ENCODE measurements around the gene TMPRSS13.

TMPRSS13 gene

DNA sequence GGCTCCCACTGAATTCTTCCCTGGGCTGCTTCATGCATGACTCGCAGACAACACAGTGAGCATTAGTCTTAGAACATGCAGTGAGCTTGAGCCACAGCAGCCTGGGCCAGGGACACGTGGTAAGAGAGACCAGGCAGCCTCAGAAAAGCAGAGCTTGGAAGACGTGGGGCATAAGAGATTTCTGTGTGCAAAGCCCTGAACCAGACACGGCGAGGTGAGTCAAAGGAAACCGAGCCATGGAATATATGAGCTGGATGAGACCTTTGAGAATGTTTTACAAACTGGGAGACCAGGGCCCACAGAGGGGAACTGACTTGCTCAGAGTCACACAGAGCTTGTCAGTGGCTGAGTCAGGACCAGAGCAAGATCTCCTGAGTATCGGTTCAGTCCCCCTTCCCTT lies 44.2 kb downstream of the TMPRSS13 start:
- no peak for DNase-seq

DNA sequence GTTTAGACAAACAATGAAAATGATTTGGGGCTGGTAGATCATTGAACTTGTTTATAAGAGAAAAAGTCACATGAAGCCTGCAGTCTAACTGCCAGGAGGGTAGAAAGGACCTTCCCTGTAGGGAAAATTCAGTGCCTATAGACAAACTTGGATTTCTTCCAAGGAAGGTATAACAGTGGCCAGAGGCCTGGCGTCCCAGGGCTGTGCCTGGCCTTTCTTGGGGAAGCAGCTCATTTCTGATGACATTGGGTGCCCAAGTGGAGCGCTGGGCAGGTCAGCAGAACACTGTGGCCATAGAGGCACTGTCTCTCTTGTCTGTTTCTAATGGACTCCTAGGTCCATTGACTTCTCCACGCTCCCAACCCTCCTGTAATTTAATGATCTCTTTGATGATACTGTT lies 46.1 kb downstream of the TMPRSS13 start:
- no peak for DNase-seq

DNA sequence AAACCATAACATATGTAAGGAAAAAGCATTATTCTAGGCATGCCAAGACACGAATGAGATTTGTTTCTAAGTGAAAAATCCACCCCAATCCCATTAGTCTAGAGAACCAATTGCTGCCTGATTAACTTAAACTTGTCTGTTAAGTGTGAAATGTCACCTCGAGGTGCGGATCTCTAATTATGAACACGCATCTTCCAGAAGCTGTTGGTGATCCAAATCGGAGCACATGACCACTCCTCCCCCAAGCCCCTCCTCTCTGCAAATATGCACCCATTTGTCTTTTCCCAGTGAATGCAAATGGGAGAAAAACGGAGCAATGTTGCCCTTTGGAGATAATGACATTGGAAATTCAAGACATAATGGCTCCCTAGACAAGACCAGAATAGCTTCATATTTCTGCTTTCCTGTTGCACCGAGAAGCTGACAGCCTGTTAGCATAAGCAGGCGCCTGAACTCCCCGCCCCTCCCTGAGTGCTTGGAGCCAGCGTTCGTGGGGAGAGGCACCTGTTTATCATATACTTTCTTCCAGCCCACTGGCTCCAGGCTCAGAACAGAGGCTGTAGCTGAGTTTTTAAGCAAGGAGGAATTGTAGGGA lies 46.8 kb downstream of the TMPRSS13 start:
- DNase-seq = peak; percentile 55

DNA sequence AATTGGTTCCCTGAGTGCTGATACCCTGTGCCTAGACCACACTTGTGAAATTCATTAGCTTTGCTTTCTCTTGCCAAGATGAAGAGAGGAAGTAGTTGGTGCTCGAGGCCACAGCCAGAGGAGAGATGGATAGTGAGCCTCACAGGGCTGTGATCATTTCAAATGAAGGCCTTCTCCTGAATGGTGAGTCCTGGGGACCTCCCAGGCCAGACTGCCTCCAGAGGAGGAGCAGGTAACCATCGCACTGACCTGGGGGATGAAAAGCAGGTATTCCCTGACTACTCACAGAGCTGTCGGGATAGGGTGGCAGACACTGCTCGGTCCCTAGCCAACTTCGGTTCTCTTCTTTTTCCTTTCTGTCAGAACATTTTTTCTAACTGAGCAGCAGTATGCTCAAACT lies 48.0 kb downstream of the TMPRSS13 start:
- DNase-seq = no peak

DNA sequence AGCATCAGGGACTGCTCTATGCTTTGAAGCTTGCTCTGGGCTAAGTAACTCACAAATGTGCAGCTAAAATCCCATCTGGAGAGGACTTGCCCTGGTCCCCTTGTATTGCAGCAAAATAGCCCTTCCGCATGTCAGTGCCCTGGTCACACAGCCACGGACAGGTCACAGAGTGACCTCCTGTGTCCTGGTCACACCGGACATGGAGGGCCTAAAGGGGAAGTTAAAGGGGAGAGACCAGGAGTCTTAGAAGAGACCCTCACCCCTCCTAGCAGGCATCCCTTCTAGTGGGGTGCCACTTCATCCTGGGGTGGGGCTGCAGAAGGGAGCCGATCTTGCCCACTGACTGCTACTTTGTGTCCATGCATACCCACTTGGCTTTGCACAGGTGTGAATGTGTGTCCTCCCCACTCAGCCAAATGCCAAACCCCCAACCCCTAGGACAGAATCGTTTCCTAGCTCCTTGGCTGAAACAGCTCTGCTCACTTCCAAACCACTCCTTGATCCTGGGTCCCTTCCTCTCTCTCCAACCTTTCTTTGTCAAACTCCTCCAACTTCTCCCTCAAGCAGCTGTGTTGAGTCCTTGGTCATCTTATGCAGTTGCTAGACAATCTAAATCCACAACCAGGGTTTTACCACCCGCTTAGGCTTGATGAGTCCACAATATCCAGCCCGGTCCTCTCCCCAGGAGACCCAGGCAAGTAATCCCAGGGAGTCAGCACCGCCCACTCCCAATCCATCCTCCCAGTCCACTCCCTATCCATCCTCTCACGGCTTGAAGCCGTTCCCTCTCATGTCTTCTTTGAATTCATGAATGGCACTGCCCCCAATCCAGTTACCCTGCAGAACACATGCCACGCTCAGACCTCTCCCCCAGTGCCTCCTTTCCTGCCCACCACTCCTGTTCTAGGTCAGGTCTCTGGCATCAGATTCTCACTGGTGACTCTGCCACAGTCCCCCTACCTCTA lies 49.4 kb downstream of the TMPRSS13 start:
- DNase-seq = no peak

DNA sequence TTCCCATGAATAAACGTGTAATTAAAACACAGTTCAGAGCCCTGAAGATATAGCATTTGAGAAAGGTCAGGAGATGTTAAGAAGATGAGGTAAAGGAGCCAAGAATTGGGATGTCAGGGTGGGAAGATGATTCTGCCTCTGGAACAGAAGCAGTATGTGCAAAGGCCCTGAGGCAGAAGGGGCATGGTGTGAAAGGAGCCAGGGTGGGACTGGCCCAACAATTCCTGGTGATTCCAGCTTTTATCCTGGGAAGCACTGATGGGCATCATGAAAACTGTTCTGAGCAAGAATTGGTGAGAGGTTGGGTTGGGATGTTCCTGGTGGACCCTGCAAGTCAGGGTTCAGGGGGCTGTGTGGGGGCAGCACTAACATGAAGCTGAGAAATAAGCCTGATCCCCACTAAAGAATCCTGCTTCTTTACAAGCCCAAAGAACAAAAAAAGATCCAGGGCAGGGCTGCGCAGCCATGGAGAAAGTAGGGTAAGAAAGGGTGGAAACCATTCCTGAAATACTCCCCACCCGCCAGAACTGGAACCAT lies 50.2 kb downstream of the TMPRSS13 start:
- no peak for DNase-seq

DNA sequence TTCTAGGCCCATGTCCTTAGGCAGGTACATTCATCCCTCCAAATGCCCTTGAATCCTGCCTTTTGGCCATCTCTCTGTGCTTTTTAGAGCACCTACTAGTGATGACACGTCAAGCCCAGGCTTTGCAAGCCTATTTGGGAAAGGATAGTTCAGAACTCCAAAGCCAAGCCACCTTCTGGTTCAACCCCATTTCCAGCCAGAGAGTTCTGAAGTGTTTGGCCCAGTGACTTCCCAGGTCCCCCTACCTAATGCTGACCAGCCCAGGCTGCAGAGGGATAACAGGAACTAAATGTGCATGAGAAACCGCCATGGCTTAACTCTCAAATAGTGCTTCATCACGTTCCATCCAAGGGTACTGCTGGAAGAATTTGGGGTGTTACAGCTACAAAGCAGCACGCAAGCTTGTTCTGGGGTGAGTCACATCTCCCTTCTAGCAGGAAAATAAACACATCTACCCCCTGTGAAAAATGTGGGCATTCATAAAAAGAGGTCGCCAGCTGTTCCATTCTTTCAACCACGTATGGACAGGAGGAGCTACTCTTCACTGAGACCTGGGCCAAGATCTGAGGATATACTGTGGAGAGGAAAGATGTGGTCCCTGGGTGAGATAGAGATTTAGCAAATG lies 50.8 kb downstream of the TMPRSS13 start:
- DNase-seq = no peak

DNA sequence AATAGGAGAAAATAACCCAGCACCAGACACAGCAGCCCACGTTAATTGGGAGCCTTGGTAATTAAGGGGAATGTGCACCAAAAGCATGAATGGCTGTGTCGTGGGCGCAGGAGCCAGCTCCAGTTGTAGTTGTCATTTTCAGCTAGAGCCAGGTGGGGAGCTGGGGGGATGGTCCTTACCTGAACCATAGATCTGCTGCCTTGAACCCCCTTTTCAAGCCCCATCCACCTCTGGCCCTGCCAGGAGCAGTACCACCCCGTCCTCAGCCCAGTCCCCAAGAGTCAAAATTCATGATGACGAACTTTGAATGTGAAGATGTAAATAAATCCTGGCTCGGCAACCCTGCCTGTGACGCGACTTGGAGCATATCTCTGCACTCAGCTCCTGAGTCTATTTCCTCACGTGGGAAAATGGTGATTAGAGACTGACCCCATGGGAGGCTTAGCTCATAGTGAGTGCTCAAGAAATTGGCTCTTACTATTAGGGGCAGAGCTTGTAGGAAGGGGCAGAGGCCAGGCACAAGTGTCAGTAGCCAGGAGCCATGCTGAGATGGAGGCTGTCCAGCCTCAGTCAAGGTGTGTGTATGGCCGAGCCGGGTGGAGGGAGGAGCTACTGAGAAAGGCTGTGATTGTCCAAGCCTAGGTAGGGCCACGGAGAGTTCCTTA lies 52.0 kb downstream of the TMPRSS13 start:
- peak; percentile 34 for DNase-seq

DNA sequence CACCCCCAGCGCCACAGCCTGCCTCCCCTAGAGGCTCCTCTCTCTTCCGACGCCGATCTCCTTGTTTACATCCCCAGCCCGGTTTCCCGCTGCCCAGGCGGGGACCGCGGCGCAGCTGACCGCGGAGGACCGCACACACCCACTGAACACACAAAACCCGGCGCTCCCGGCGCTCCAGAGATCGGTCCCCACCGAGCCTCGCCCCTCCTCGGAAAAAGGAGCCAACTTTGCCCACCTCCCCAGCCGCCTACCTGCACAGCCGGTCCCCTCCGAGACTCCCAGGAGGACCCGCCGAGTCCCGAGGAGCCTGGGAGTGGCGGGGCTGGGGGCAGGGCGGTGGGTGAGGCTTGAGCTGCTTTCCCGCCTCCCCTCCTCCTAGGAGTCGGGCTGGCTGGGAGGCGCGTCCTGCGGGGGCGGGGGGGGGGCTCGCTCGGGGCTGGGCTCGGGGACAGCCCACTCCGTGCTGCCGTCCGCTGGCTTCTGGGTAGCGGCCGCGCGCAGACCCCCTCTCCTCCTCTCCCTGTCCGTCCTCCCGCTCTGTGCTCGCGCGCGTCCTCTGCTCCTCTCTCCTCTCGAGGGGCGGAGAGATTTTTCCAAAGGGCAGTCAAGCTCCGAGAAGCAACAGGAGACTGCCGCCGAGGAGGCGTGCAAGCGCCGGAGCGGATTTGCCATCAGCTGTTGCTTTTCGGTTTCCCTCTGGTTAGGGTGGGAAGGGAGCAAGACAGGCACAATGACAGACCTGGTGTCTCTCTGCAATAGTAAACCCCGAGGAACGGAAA lies 52.7 kb downstream of the TMPRSS13 start, which contains the start of gene FXYD6:
TSS of gene FXYD6 (minus strand) at position 318 of the 779 bp plus-strand sequence. CDS start 33,882 bp downstream, outside the sequence.
- DNase-seq = peak; percentile 92

DNA sequence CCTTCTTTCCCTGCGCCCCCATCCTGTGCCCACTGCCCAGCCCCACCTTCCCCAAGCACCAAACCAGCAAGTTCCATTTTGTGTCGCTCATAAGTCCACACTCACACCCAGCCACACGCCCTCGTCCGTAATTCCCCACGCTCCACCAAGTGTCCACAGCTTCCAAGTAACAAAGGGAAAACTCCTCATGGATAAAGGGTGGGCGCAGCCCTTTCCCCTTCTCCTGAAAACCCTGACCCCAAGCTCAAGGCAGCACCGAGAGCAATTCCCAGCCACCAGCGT lies 53.2 kb downstream of the TMPRSS13 start:
- peak; percentile 56 for DNase-seq

DNA sequence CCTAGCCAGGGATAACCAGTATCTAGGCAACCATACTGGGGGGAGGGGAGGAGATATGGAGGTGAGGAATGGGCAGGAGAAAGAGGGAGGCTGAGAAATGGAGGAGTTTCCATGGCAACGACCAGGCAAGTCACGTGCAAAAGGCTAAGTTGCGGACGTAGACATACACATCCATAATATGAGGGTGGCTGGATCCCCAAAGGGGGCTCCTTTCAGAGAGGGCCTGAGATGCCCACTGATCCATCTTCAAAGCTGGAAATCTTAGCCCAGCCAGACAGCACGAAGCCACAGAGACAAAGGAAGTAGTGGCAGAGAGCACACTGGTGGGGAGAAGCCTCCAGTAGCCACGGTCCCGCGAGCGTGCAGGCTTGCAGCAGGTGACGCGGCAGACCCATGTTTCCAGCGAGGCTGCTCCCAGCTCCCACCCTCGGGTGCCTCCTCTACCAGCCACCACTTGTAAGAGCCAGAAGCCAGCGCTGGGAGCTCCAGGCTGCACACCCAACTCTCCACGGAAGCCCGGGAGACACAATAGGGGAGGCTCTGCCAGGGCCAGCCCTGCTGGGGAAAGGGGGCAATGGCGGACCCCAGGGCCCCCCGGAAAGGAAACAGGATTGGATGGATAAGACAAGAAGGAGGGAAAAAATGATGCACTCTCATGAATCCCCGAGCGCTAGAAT lies 53.7 kb downstream of the TMPRSS13 start:
- peak; percentile 87 for DNase-seq

DNA sequence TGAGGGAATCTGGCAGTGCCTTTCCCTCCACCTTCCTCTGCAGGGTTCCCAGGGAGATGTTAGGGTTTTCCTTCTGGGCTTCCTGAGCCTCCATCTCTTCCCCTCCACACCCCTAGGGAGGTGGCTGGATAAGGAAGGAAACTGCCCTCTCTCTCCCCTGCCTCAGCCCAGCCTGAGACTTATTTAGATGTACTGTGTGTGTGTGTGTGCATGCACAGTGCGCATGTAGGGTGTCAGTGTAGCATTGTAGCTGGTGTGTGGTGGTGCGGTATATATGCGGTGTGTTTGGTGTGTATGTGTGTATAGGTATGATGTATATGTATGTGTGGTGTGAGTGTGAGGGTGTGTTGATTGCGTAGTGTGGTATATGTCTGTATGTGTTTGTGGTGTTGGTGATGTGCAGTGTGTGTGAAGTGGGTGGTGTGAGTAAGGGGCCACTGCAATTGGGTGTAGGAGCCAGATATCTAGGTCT lies 54.3 kb downstream of the TMPRSS13 start:
- no peak for DNase-seq

DNA sequence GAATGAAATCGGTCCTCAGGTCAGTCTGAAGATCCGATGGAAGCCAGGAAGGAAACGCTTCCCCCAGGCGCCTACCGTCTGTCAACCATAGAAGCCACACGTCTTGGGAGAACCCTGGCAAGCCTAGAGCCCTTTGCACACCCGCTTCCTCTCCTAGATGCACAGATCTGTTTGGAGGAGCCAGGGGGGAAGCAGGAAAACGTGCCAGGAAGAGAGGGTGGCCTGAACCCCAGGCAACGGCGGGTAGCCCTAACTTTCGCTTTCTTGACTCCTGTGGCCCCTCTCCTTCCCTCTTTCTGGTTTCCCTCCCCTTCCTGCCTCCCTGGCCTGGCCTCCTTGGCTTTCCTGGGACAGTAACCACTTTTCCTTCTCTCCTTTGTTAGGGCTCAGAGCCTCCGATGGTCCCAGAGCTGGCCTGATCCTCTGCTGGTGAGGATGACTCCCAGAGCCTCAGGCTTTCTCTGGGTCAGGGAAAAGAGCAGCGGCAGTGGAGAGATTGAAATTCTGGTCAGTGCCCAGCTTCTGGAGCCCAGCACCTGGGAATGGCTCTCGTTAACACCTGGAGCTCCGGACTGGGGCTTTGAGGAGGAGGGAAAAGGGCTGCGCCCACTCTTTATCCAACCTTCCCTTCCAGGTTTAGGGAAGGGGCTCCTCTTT lies 54.8 kb downstream of the TMPRSS13 start:
- no peak for DNase-seq

DNA sequence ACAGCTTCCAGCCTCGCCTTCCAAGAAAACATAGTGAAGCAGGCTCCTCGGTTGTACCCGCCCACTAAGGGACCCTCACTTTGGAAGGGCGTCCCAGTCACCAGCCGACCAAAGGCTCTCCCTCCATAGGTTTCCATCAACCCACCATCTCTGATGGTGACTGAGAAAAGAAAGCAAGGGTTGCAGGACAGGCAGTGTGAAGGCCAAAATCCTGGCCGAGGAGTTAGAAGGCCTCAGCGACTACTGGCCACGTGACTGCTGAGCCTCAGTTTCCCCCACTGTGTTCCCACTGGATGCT lies 55.4 kb downstream of the TMPRSS13 start:
- no peak for DNase-seq

DNA sequence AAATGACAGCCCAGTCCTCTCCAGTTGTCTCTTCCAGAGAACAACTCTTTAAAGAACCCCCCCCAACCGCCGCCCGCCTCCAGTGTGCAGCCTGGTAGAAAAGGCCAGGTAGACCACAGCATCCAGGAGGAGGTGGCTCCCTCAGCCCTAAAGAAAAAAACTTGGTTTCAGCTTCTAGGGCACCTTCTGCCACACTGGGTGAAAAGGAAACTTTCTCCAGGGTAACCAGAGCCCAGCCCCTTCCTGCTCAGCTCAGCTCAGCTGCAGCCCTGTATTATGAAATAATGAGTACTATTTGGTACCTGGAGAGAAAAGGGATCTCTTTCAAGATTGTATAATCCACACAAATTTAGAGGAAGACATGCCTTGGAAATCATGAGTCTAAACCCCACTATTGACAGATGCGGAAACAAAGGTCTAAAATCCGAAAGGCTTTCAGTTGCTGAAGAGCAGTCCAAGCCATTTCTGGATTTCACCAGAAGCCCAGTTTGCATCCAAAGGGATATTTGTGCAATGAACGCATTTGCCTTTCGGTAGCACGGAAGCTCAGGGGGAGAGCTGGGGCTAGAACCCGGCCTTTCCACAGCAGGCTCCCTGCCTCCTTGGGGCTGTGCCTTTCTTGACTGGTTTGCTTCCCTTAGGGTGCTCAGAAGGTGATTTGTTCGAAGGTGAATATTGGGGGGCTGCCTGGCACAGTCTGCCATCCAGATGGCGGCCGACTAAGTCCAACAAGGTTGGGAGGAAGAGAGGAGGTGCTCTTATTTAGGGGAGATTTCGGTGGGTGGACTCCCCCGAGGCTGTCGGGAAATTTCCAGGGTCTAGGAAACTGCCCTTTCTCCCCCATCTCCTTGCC lies 56.0 kb downstream of the TMPRSS13 start:
- no peak for DNase-seq

DNA sequence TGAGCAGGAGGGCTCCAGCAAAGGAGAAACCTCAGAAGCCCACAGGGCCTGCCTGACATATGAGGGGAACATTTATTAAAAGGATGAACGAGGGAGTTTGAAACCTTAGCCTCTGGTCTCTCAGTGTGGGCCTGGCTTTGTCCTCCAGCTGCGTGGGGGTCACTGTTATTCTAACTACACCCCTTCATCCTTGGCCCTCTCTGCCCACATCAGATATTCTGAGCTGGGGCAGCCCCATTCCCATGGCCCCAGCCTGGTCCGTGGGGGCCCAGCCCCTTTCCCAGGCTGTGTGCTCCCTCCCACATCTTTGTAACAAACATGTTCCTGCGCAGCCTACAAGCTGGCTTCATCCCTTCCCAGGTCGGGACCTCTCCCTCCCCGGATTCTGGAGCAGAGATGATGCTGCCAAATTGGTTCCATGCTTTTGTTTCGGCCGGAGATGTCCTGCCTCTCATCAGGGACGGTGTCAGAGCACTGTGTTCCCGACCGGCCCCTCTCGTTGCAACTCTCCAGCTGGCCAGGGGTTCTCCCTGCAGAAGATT lies 56.7 kb downstream of the TMPRSS13 start:
- no peak for DNase-seq

DNA sequence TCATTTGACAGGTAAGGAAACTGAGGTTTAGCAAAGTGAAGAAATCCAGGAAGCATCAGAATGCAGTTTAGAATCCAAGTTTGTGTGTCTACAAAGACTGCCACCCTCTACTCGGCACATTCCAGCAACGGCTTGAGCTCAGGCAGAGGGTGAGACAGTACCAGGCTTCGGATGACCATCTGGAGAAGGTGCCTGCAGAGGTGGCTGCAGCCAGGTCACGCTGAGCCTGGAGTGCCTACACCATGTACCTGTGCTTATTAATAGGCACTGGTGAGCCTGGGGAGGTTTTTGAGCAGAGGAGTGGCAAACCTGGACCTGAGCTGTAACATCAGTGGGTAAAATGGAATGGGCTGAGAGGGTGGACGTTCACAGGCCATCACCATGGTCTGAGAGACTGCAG lies 57.4 kb downstream of the TMPRSS13 start:
- no peak for DNase-seq

DNA sequence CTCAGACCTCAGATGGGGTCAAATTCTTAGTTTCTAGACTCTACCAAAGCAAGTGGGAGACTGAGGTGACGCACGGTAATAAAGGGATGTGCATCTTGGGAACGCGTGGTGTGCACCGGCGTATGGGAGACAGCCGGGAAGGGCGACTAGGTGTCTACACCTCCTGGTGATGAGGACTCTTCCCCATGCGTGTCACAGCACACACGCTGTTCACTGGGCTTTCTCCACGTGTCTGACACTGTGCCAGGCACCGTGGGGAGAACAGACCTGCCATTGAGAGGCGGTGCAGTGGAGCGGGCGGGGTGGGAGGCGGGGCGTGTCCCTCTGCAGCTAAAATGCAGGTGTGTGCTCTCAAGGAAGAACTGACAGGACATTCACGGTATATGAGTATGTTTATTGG lies 58.0 kb downstream of the TMPRSS13 start:
- DNase-seq = no peak

DNA sequence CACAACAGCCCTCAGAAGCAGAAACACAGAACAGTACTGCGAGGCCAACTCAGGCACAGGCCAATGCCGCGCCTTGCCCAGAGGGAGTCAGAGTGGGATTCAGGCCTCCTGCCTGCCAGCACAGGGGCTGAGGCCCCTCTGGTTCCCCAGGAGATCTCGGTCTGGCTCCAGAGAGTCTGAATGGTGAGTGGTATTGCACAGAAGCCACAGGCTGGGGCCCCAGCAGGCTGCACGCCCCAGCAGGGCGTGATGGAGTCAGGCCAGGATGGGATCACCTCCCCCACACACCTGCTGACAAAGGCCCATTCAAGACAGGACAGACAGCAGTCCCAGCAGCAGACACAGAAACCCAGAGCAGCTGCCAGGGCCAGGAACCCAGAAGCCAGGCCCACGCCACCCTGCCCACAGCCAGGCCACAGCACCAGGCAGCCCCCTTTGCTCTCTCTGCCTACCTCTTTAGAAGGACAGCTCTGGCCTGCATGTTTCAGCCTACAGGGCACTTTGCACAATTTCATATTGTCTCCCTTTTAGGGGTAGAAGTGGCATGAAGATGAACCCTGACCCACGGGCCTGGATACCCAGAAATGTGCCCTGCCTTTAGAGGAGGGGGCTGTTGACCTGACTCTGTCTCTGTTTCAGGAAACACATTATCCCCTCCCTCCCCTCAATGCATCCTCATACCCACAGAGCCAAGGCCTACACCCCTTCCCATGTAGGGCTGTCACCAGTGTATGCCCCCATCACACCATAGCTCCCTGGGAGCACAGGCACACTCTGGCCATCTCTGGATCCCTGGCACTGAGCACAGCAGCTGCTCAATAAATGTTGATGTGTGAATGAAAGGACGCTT lies 58.9 kb downstream of the TMPRSS13 start:
- peak; percentile 78 for DNase-seq

Data from NCI-H1105 (cell line).